ENCODE data around the gene DBH.

GRCh38 chr9:133641396-133641655 is 5.2 kb downstream of the DBH start:
- TF ChIP-seq YY1 (IDR thresholded peaks at IDR 0.05; ENCODE audit: insufficient read depth, insufficient read length) (no peak), ZNF274 (IDR thresholded peaks at IDR 0.05; ENCODE audit: low read depth, low read length) (no peak), SUZ12 (IDR thresholded peaks at IDR 0.05; ENCODE audit: extremely low read depth, insufficient read depth, insufficient read length) (no peak)

Data from NT2/D1 (cell line).